K562 (cell line): ENCODE results near the gene PYGM. TPM values are rescaled to one million over a fixed set of nuclear protein-coding genes. Genes with fewer than 3 reads are reported as not detected.

Experiments used
- ATAC-seq: fragments of 200-7000 bp; cut with Tn5 transposase; 3 replicates; pipeline ENCODE4 v1.9.1; 2020; ENCODE audit warnings: moderate library complexity
- BruUV-seq: library from RNA; stranded (reverse); fragments of 400-500 nt; replicated peaks from 2 replicates; lab custom pipeline; 2021; lab: Mats Ljungman, UMichigan
- CTCF ChIA-PET: fragments of 300-600 bp; formaldehyde crosslinking; extraction: SDS; loops from one replicate; lab custom pipeline; 2021; ENCODE audit warnings: low intra/inter-chr PET ratio; lab: Yijun Ruan, JAX
- POLR2A ChIA-PET: fragments of 300-600, 350-650 bp; sonication (Branson Sonifier 250); formaldehyde crosslinking; extraction: SDS; loops from one replicate; lab custom pipeline; 2021; ENCODE audit warnings: antibody characterized with exemption, inconsistent platforms; lab: Yijun Ruan, JAX
- DNase-seq, 4 experiments: peaks; one replicate each; pipeline versions ENCODE4 v3.0.0 to v3.0.0-alpha.2; 2011 to 2018; ENCODE audit warnings: low spot score in 3 of 4, mixed read lengths in 3 of 4; ENCODE audit errors: extremely low read depth in 1 of 4
- FAIRE-seq: peaks from 2 replicates; lab custom pipeline; 2011; peaks lifted over from hg19 to GRCh38; lab: Jason Lieb, UNC
- H2AFZ ChIP-seq: 2 replicates; pipeline ENCODE4 v1.6.0; 2011; ENCODE audit warnings: low read depth, low read length, control low read depth, inconsistent platforms
- H3K27ac ChIP-seq: fragments of 200-600 bp; 3 replicates; pipeline ENCODE4 v1.8.0; 2011; ENCODE audit warnings: low read depth, mild to moderate bottlenecking, control low read depth, inconsistent platforms, low read length, moderate library complexity, mixed read lengths; ENCODE audit errors: extremely low read depth
- H3K27me3 ChIP-seq, 2 experiments: fragments of 300-600 bp in 1 of 2; 2 replicates in 1 of 2; 3 replicates in 1 of 2; pipeline versions ENCODE4 v1.6.0 to v1.8.0; 2011; ENCODE audit warnings: inconsistent platforms in 2 of 2, low read length in 2 of 2, mild to moderate bottlenecking in 1 of 2, mixed read lengths in 1 of 2, moderate library complexity in 1 of 2; ENCODE audit not compliant: control insufficient read depth in 2 of 2, insufficient read depth in 2 of 2
- H3K36me3 ChIP-seq: fragments of 300-600 bp; 3 replicates; pipeline ENCODE4 v1.8.0; 2011; ENCODE audit warnings: mild to moderate bottlenecking, low read length, inconsistent platforms; ENCODE audit not compliant: control insufficient read depth, insufficient read depth
- H3K4me1 ChIP-seq, 2 experiments: fragments of 200-600 bp in 1 of 2; replicated peaks in 1 of 2; 2 replicates in 1 of 2; 3 replicates in 1 of 2; pipeline versions ENCODE4 v1.5.1 to v1.8.0; 2011; ENCODE audit warnings: inconsistent platforms in 2 of 2, low read length in 2 of 2, mild to moderate bottlenecking in 1 of 2, mixed read lengths in 1 of 2, moderate library complexity in 1 of 2; ENCODE audit not compliant: control insufficient read depth in 2 of 2, insufficient read depth in 2 of 2
- H3K4me2 ChIP-seq: 2 replicates; pipeline ENCODE4 v1.6.1; 2011; ENCODE audit warnings: low read length, control low read depth, inconsistent platforms, mixed read lengths; ENCODE audit not compliant: insufficient read depth
- H3K4me3 ChIP-seq: fragments of 200-600 bp; sonication (generic), shearing (Covaris generic); 2 replicates; pipeline ENCODE4 v1.5.1; 2016; ENCODE audit warnings: control low read depth, inconsistent platforms
- H3K79me2 ChIP-seq: fragments of 200-600 bp; 3 replicates; pipeline ENCODE4 v1.8.0; 2011; ENCODE audit warnings: low read length, inconsistent platforms; ENCODE audit not compliant: control insufficient read depth, insufficient read depth
- H3K9ac ChIP-seq, 2 experiments: 2 replicates each; pipeline versions ENCODE4 v1.6.0 to v1.6.1; 2011; ENCODE audit warnings: low read depth in 2 of 2, low read length in 2 of 2, control low read depth in 1 of 2, inconsistent platforms in 1 of 2, mild to moderate bottlenecking in 1 of 2, mixed read lengths in 1 of 2; ENCODE audit not compliant: insufficient read depth in 1 of 2
- H3K9me1 ChIP-seq: one replicate; pipeline ENCODE4 v1.6.0; 2011; ENCODE audit warnings: inconsistent platforms, mild to moderate bottlenecking, low read length, moderate library complexity; ENCODE audit not compliant: control insufficient read depth, insufficient read depth
- H3K9me3 ChIP-seq: replicated peaks from 2 replicates; pipeline ENCODE4 v1.5.1; 2011; ENCODE audit warnings: low read depth, low read length, inconsistent platforms; ENCODE audit not compliant: control insufficient read depth, insufficient read depth
- H4K20me1 ChIP-seq: replicated peaks from 2 replicates; pipeline ENCODE4 v1.6.1; 2011; ENCODE audit warnings: low read length, inconsistent platforms, mixed read lengths; ENCODE audit not compliant: control insufficient read depth, insufficient read depth
- CREB1 ChIP-seq, 2 experiments: sonication (generic) in 1 of 2; formaldehyde crosslinking in 1 of 2; IDR thresholded peaks; 2 replicates each; pipeline versions ENCODE4 v1.6.1 to v1.8.0; 2012 to 2022; ENCODE audit warnings: inconsistent platforms in 1 of 2, mild to moderate bottlenecking in 1 of 2, missing genetic modification reagents in 1 of 2, moderate library complexity in 1 of 2
- RBBP5 ChIP-seq: fragments of 200-600 bp; sonication (generic); IDR thresholded peaks from 2 replicates; pipeline ENCODE4 v1.6.1; 2012; ENCODE audit warnings: borderline replicate concordance, mild to moderate bottlenecking, low read length, control low read depth, inconsistent platforms; ENCODE audit not compliant: insufficient read depth, poor library complexity, severe bottlenecking
- WGBS: fragments of 100-300 bp; shearing (Covaris generic); methylation state at CpG from one replicate; pipeline ENCODE4 v1.1.6; 2016; ENCODE audit warnings: low coverage, mixed read lengths; ENCODE audit not compliant: insufficient coverage; ENCODE audit errors: missing lambda C conversion rate; 5-methylcytosine and 5-hydroxymethylcytosine counted together
- in situ Hi-C: fragments of 300-500 bp; cut with MboI; formaldehyde crosslinking; loops from 4 replicates; pipeline ENCODE4 v1.15.0; 2018; ENCODE audit warnings: inconsistent platforms, mixed read lengths
- intact Hi-C: fragments of 100-400 bp; cut with micrococcal nuclease; formaldehyde crosslinking; loops from 2 replicates; pipeline ENCODE4 v1.14.2; 2022
- polyA plus RNA-seq, 8 experiments: library from polyadenylated mRNA; depleted of rRNA in 4 of 8; stranded (reverse) in 5 of 8; unstranded in 3 of 8; fragments of >200 nt; fragmentation: Nextera tagmentation in 2 of 8; fragmentation: Illumina TruSeq in 1 of 8; extraction: Ambion mirVana in 2 of 8; extraction: Trizol in 1 of 8; gene quantifications; 2 replicates each; pipeline versions ENCODE4 v1.2.1 to v1.2.3, GENCODE V29; 2011 to 2014; ENCODE audit warnings: inconsistent platforms in 1 of 8, missing spikeins in 1 of 8
- total RNA-seq, 7 experiments: library from RNA; depleted of rRNA in 6 of 7; stranded (reverse); fragments of >200 nt in 6 of 7; fragmentation: Illumina TruSeq in 2 of 7; extraction: Trizol in 2 of 7; gene quantifications; 2 replicates each; pipeline versions ENCODE4 v1.2.1 to v1.2.3, GENCODE V29; 2011 to 2021; ENCODE audit warnings: low replicate concordance in 1 of 7
- TF ChIP-seq, protein P1 (sequence below): fragments of 450-650 bp; IDR thresholded peaks from 2 replicates; pipeline ENCODE4 v1.6.1; 2016
- TF ChIP-seq, protein P2 (sequence below): fragments of 450-650 bp; IDR thresholded peaks from 2 replicates; pipeline ENCODE4 v1.6.1; 2016; ENCODE audit warnings: low read depth
- TF ChIP-seq, protein P3 (sequence below): sonication (generic); formaldehyde crosslinking; IDR thresholded peaks from 2 replicates; pipeline ENCODE4 v1.8.0; 2022; ENCODE audit warnings: mild to moderate bottlenecking, missing genetic modification reagents, borderline replicate concordance

The PYGM gene
- total and polyA plus RNA-seq, 9 of the 15 experiments (the other 6 are each of a cell fraction or from before 2014, with no cell fraction given): 0.07 to 1.5 (median 0.68) TPM

DNA sequence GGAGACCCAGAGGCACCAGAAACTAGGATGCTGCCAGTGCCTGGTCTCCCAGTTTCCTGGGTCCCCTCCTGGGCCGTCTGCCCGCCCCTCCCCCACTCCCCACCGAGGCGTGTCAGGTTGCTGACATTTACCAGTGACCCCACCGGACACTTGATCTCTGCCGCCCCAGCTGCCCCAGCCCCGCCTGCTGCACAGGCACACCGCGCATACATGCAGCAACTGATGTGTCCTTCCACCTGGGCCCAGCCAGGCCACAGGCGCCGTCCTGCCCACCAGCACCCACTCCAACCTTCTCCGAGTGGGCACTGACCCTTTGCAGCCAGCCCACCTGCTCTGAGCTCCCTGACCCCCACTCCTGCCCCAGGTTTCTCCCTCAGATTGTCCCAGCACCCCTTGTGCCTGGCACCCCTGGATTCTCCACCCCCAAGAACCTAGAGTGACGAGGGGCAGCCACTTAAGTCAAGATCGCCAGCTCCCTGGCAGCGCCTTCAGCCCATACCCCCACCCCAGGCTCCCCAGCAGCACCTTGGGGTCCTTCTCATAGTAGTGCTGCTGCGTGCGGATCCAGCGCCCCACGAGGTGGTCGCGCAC, 548 bp downstream of the PYGM start:
- intact Hi-C loops: no loop called here
- H3K9ac ChIP-seq: peak overlapping the region in 1 of 2 experiments; percentile 81; a peak in 2 of 4 replicates
- 59% methylated on average over 19 of the region's 21 CpGs for WGBS
- in situ Hi-C loops: no loop called here
- ChIA-PET POLR2A (interaction anchor here (0.7 to 7.9 kb wide), 6 partner anchors 9 to 741 kb away, joined by 3 to 168 read pairs (median 5); partner anchors contain the start of gene SF1), CTCF (no interaction called here)
- H3K9me1 ChIP-seq: peaks cover 6% of the 10 kb centered on the region
- peak in 3 of 4 experiments; percentile 37 to 44 (median 42) for DNase-seq
- H3K27me3 ChIP-seq: no peaks in the 10 kb centered on the region
- H3K4me3 ChIP-seq: no peak overlapping the region
- FAIRE-seq: no peak
- no peaks in the 10 kb centered on the region for H3K79me2 ChIP-seq
- no peak for ATAC-seq
- peaks cover 16% of the 10 kb centered on the region for H4K20me1 ChIP-seq
- H3K9me3 ChIP-seq: no peaks in the 10 kb centered on the region
- H3K27ac ChIP-seq: no peak overlapping the region
- H3K4me1 ChIP-seq: peaks cover 24 to 73% of the 10 kb centered on the region in 2 experiments
- H3K36me3 ChIP-seq: peaks cover 25% of the 10 kb centered on the region; the same call in 2 of the 3 replicates
- H3K4me2 ChIP-seq: no peak overlapping the region
- BruUV-seq: no TSS peak
- no peak overlapping the region for H2AFZ ChIP-seq
- TF ChIP-seq, protein P1, sequence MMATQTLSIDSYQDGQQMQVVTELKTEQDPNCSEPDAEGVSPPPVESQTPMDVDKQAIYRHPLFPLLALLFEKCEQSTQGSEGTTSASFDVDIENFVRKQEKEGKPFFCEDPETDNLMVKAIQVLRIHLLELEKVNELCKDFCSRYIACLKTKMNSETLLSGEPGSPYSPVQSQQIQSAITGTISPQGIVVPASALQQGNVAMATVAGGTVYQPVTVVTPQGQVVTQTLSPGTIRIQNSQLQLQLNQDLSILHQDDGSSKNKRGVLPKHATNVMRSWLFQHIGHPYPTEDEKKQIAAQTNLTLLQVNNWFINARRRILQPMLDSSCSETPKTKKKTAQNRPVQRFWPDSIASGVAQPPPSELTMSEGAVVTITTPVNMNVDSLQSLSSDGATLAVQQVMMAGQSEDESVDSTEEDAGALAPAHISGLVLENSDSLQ: no peak
- TF ChIP-seq CREB1 (IDR thresholded peaks at IDR 0.05) (no peak), CREB1 (CRISPR knock-in tag; IDR thresholded peaks at IDR 0.05) (no peak), RBBP5 (no peak)
- TF ChIP-seq, protein P2, sequence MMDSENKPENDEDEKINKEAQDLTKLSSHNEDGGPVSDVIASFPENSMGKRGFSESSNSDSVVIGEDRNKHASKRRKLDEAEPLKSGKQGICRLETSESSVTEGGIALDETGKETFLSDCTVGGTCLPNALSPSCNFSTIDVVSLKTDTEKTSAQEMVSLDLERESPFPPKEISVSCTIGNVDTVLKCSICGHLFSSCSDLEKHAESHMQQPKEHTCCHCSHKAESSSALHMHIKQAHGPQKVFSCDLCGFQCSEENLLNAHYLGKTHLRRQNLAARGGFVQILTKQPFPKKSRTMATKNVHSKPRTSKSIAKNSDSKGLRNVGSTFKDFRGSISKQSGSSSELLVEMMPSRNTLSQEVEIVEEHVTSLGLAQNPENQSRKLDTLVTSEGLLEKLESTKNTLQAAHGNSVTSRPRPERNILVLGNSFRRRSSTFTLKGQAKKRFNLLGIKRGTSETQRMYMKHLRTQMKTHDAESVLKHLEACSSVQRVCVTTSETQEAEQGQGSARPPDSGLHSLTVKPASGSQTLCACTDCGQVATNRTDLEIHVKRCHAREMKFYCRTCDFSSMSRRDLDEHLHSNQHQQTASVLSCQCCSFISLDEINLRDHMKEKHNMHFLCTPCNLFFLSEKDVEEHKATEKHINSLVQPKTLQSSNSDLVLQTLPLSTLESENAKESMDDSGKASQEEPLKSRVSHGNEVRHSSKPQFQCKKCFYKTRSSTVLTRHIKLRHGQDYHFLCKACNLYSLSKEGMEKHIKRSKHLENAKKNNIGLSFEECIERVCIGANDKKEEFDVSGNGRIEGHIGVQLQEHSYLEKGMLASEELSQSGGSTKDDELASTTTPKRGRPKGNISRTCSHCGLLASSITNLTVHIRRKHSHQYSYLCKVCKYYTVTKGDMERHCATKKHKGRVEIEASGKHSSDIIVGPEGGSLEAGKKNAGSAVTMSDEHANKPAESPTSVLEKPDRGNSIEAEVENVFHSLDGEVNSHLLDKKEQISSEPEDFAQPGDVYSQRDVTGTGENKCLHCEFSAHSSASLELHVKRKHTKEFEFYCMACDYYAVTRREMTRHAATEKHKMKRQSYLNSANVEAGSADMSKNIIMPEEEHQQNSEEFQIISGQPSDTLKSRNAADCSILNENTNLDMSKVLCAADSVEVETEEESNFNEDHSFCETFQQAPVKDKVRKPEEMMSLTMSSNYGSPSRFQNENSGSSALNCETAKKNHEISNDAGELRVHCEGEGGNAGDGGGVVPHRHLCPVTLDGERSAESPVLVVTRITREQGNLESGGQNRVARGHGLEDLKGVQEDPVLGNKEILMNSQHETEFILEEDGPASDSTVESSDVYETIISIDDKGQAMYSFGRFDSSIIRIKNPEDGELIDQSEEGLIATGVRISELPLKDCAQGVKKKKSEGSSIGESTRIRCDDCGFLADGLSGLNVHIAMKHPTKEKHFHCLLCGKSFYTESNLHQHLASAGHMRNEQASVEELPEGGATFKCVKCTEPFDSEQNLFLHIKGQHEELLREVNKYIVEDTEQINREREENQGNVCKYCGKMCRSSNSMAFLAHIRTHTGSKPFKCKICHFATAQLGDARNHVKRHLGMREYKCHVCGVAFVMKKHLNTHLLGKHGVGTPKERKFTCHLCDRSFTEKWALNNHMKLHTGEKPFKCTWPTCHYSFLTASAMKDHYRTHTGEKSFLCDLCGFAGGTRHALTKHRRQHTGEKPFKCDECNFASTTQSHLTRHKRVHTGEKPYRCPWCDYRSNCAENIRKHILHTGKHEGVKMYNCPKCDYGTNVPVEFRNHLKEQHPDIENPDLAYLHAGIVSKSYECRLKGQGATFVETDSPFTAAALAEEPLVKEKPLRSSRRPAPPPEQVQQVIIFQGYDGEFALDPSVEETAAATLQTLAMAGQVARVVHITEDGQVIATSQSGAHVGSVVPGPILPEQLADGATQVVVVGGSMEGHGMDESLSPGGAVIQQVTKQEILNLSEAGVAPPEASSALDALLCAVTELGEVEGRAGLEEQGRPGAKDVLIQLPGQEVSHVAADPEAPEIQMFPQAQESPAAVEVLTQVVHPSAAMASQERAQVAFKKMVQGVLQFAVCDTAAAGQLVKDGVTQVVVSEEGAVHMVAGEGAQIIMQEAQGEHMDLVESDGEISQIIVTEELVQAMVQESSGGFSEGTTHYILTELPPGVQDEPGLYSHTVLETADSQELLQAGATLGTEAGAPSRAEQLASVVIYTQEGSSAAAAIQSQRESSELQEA: no peak
- TF ChIP-seq, protein P3, sequence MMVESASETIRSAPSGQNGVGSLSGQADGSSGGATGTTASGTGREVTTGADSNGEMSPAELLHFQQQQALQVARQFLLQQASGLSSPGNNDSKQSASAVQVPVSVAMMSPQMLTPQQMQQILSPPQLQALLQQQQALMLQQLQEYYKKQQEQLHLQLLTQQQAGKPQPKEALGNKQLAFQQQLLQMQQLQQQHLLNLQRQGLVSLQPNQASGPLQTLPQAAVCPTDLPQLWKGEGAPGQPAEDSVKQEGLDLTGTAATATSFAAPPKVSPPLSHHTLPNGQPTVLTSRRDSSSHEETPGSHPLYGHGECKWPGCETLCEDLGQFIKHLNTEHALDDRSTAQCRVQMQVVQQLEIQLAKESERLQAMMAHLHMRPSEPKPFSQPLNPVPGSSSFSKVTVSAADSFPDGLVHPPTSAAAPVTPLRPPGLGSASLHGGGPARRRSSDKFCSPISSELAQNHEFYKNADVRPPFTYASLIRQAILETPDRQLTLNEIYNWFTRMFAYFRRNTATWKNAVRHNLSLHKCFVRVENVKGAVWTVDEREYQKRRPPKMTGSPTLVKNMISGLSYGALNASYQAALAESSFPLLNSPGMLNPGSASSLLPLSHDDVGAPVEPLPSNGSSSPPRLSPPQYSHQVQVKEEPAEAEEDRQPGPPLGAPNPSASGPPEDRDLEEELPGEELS (CRISPR knock-in tag): no peak
